Measurements from ENCODE around the gene MTHFD1L.

DNA sequence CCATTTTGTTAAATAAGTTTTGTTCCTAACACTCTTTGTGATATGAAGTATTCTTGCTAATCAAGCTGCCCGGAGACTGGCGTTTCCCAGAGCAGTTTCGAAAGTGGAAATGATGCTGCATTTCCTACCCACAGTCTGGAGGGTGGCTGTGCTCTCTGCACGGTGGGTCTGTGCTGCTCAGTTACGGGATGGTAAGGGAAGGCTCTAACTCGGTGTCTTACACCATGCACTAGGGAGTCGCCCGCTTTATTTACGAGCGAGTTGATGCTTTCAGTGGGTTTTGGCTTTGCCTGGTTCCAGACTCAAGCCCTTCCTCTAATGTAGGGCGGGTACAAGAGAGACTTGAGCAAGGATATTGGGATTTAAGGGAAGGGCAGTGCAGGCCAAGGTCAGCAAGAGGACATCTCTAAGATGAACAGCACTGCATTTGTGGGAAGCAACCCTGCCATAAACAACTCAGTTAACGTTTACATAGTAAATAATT lies 194.2 kb downstream of the MTHFD1L start:
- TF ChIP-seq, protein P1, sequence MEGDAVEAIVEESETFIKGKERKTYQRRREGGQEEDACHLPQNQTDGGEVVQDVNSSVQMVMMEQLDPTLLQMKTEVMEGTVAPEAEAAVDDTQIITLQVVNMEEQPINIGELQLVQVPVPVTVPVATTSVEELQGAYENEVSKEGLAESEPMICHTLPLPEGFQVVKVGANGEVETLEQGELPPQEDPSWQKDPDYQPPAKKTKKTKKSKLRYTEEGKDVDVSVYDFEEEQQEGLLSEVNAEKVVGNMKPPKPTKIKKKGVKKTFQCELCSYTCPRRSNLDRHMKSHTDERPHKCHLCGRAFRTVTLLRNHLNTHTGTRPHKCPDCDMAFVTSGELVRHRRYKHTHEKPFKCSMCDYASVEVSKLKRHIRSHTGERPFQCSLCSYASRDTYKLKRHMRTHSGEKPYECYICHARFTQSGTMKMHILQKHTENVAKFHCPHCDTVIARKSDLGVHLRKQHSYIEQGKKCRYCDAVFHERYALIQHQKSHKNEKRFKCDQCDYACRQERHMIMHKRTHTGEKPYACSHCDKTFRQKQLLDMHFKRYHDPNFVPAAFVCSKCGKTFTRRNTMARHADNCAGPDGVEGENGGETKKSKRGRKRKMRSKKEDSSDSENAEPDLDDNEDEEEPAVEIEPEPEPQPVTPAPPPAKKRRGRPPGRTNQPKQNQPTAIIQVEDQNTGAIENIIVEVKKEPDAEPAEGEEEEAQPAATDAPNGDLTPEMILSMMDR (IDR thresholded peaks at IDR 0.05), result no peak
- TF ChIP-seq POLR2A (IDR thresholded peaks at IDR 0.05) (no peak), POLR2AphosphoS5 (IDR thresholded peaks at IDR 0.05) (no peak), EP300 (IDR thresholded peaks at IDR 0.05) (no peak)
